IPS-15b (cell line): ENCODE measurements around the gene GOLGA8M.
"Not testable (repeated sequence)": the region's sequence is repeated elsewhere in the genome, so short reads cannot be mapped to it uniquely, and the experiment has no call there.

Experiments used
- H3K27me3 ChIP-seq: one replicate; pipeline ENCODE4 v1.6.1; 2013; ENCODE audit warnings: low read length; ENCODE audit not compliant: control insufficient read depth, insufficient read depth
- H3K36me3 ChIP-seq: one replicate; pipeline ENCODE4 v1.6.1; 2013; ENCODE audit warnings: low read length; ENCODE audit not compliant: control insufficient read depth, insufficient read depth
- H3K4me1 ChIP-seq: one replicate; pipeline ENCODE4 v1.6.1; 2013; ENCODE audit warnings: mild to moderate bottlenecking, low read length; ENCODE audit not compliant: control insufficient read depth, insufficient read depth
- H3K4me3 ChIP-seq: one replicate; pipeline ENCODE4 v1.5.1; 2013; ENCODE audit warnings: low read depth, low read length
- H3K9ac ChIP-seq: one replicate; pipeline ENCODE4 v1.6.1; 2013; ENCODE audit warnings: low read depth, mild to moderate bottlenecking, low read length
- H3K9me3 ChIP-seq: one replicate; pipeline ENCODE4 v1.6.1; 2013; ENCODE audit warnings: mild to moderate bottlenecking, low read length; ENCODE audit not compliant: control insufficient read depth, insufficient read depth

The GOLGA8M gene

DNA sequence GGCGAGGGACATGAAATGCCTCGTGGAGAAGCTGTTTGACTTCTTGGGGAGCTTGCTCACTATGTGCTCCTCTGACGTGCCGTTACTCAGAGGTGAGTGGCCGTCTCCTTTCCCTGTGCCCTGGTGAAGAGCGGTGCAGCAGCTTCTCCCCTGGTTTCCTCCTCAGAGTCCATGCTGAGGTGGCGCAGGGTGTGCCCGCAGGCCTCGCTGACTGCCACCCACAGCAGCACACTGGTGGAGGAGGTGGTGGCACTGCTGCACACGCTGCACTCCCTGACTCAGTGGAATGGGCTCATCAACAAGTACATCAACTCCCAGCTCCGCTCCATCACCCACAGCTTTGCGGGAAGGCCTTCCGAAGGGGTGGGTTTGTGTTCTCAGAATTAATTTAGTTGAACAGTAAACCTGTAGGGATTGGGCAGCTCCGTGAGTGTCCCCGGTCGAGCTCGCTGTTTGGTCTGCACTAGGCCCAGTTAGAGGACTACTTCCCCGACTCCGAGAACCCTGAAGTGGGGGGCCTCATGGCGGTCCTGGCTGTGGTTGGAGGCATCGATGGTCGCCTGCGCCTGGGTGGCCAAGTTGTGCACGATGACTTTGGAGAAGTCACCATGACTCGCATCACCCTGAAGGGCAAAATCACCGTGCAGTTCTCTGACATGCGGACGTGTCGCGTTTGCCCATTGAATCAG, 56.7 kb downstream of the GOLGA8M start:
- H3K36me3 ChIP-seq, H3K4me3 ChIP-seq, H3K9me3 ChIP-seq, H3K9ac ChIP-seq, H3K4me1 ChIP-seq, H3K27me3 ChIP-seq: not testable (repeated sequence)

DNA sequence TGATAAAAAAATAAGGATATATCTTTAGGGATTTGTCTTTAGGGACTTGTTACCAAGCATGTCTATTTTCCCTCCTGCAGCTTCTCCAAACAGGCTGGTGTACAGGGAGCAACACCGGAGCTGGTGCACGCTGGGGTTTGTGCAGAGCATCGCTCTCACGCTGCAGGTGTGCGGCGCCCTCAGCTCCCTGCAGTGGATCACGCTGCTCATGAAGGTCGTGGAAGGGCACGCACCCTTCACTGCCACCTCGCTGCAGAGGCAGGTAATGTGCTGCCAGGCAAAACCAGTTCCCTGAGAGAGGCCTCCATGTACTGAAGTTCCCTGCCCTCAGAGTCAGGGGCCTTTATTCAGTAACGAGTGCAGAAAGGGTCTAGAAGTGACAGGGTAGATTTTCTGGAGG, 58.0 kb downstream of the GOLGA8M start:
- not testable (repeated sequence) for H3K9me3 ChIP-seq, H3K4me3 ChIP-seq, H3K9ac ChIP-seq, H3K27me3 ChIP-seq, H3K4me1 ChIP-seq, H3K36me3 ChIP-seq

DNA sequence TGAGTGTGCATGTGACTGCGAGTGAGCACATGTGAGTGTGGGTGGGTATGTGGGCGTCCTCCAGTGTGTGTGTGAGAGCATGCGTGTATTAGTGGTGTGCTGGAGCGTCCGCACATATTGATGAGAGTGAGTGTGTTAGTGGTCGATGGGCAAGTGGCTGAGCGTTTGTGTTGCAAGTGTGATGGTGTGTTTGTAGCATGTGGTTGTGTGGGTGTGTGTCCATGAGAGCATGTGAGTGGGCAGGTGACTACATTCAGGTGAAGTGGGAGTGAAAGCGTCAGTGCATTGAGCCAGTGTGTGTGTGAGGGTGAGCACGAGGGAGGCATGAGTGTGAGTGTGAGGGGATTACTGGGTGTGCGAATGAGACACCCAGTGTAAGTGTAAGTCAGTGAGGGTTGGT, 59.7 kb downstream of the GOLGA8M start:
- H3K4me1 ChIP-seq, H3K9ac ChIP-seq, H3K4me3 ChIP-seq, H3K9me3 ChIP-seq, H3K36me3 ChIP-seq, H3K27me3 ChIP-seq: not testable (repeated sequence)
